Measurements from ENCODE around the gene SLCO1A2. TPM values are rescaled to one million over a fixed set of nuclear protein-coding genes. Genes with fewer than 3 reads are reported as not detected.

The SLCO1A2 gene
- total and polyA plus RNA-seq, 2 of the 8 experiments (the other 6 are each of a cell fraction or from before 2014, with no cell fraction given) = 2.9 to 5.1 TPM

DNA sequence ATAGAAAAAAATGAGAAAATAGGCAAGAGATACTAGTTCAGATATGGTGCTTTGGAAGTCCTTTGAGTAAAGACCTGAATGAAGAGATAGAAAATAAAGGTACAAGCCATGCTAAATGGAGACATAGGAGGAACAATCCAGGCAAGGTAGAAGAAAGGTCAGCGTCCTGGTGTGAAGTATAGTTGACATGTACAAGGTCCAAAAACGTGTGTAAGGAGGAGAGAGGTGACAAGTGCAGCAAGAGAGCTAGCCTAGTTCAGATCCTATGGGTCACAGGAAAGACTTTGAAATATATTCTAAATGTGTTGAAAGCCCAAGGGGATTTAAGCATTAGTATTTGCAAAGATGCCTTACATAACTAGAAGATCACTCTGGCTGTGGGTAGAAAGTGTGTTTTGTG lies 115.5 kb downstream of the SLCO1A2 start (continued):
- TF ChIP-seq CHD7 (IDR thresholded peaks at IDR 0.05; ENCODE audit: insufficient replicate concordance, low read length) (no peak), SP1 (IDR thresholded peaks at IDR 0.05; ENCODE audit: low read depth, low read length) (no peak), KDM1A (IDR thresholded peaks at IDR 0.05; ENCODE audit: borderline replicate concordance, low read length) (no peak), NANOG (IDR thresholded peaks at IDR 0.05; ENCODE audit: insufficient read depth, low read depth, low read length, poor library complexity, severe bottlenecking) (no peak), SIRT6 (IDR thresholded peaks at IDR 0.05; ENCODE audit: low read length) (no peak), SUZ12 (IDR thresholded peaks at IDR 0.05; ENCODE audit: low read length) (no peak), CHD2 (IDR thresholded peaks at IDR 0.05; ENCODE audit: low read length) (no peak), YY1 (IDR thresholded peaks at IDR 0.05; ENCODE audit: low read depth, low read length) (no peak), ATF3 (IDR thresholded peaks at IDR 0.05; ENCODE audit: insufficient read depth, low read depth, low read length) (no peak), BCL11A (IDR thresholded peaks at IDR 0.05; ENCODE audit: low read depth in 2 of 2, low read length in 2 of 2) (no peak), EGR1 (IDR thresholded peaks at IDR 0.05; ENCODE audit: borderline replicate concordance, low read depth, low read length) (no peak), TCF12 (IDR thresholded peaks at IDR 0.05; ENCODE audit: low read depth, low read length) (no peak)

Data from H1 (cell line).